ENCODE measurements around the gene ALOX12B. TPM values are rescaled to one million over a fixed set of nuclear protein-coding genes. Genes with fewer than 3 reads are reported as not detected.
"Not testable (repeated sequence)": the region's sequence is repeated elsewhere in the genome, so short reads cannot be mapped to it uniquely, and the experiment has no call there.

The ALOX12B gene
- total RNA-seq, 2 experiments from 2014 or later, result 0.20 to 0.38 TPM

DNA sequence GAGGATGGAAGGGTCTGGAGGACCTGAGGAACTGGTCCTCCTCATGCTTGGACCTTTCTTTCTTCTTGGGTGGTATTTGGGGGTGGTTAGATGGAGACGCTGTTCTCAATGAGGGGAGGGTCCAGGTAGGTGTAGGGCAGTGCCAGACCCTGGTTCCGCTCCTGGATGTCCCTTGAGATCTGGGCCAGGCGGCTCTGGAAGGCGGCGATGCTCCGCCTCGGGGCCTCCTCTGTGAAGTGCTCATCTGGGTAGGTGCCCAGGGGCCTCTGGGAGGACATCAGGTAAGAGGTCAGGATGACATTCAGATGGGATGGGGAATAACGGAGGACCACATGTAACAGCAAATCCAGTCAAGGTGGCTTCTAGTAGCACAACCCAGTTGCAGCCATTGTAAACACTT is 9.0 kb upstream of the ALOX12B start:
- peaks cover 16% of the 10 kb centered on the region for H3K4me1 Mint-ChIP-seq
- no peak overlapping the region for H3K4me3 Mint-ChIP-seq
- no peak for DNase-seq
- CTCF ChIA-PET, result no interaction called here
- POLR2A ChIA-PET, result no interaction called here
- H3K36me3 Mint-ChIP-seq (ENCODE audit: low read depth), result no peaks in the 10 kb centered on the region
- peaks cover 33% of the 10 kb centered on the region for H3K27me3 Mint-ChIP-seq
- H3K27ac Mint-ChIP-seq, result no peak overlapping the region
- no peaks in the 10 kb centered on the region for H3K9me3 Mint-ChIP-seq

DNA sequence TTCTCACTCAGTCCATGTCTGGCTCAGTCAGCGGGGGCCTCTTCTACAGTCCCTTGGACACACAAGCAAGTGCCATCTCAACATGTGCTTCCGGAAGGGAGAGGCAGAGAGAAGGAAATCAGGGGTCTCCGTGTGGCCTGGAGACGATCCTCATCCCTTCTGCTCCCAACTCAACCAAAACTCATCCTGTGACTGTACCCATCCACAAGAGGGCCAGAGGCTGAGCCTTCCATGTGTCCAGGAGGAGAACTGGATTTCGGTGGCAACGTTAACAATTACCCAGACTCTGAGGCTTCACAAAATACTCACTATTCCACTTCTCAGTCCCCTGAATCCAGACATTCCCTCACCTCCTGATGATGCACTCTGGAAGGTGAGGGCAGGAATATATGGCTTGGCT is 7.8 kb upstream of the ALOX12B start:
- no peak overlapping the region for H3K27ac Mint-ChIP-seq
- H3K9me3 Mint-ChIP-seq, result no peaks in the 10 kb centered on the region

DNA sequence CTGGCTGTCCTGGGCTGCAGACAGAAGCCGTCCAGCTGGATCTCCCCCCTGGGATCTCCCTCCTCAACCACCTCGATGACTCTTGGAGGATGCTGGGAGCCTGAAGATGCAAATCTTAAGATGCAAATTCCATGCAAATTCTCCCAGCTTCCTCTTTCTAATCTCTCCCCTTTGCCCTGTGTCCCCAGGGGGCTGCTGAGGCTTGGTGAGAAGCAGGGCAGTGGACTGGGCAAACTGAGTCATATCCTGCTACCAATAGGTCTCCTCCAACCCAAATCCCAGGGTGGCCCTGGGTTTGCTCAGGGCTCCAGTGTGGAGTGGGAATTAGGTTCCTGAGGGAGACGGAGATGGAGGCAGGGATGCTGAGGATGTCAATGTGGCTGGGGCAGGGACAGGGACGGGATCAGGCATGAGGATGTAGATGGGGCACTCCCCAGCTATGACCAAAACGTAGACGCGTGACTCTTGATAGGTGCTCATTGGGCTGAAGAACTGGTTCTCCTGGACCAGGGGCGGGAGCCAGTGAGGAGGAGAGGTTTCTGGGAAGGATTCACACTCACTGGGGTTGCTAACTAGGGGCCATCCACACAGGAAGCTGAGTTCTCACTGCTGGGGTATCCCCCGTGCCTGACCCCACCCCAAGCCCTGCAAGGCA is 3.6 kb upstream of the ALOX12B start:
- Mint-ChIP-seq H3K27ac (no peak overlapping the region), H3K4me1 (peaks cover 16% of the 10 kb centered on the region), H3K36me3 (ENCODE audit: low read depth) (no peaks in the 10 kb centered on the region), H3K27me3 (peaks cover 45% of the 10 kb centered on the region), H3K9me3 (no peaks in the 10 kb centered on the region), H3K4me3 (no peak overlapping the region)
- POLR2A ChIA-PET, result interaction anchor here (0.7 to 0.9 kb wide), 2 partner anchors 19 to 36 kb away, joined by 3 read pairs; no protein-coding TSS in a partner anchor
- no peak for DNase-seq
- CTCF ChIA-PET, result interaction anchor here (0.5 to 4.2 kb wide), 9 partner anchors 8 to 687 kb away, joined by 4 to 68 read pairs (median 5); partner anchors contain the start of genes ALOXE3 and TMEM256

More for the DNA sequence above, 7.8 kb upstream of the ALOX12B start:
- Mint-ChIP-seq H3K4me1 (peaks cover 16% of the 10 kb centered on the region), H3K4me3 (no peak overlapping the region), H3K36me3 (ENCODE audit: low read depth) (no peaks in the 10 kb centered on the region), H3K27me3 (peaks cover 40% of the 10 kb centered on the region)
- DNase-seq, result no peak
- POLR2A ChIA-PET, result no interaction called here
- CTCF ChIA-PET, result interaction anchor here (3.6 to 3.9 kb wide), 2 partner anchors 15 to 16 kb away, joined by 12 to 67 read pairs; no protein-coding TSS in a partner anchor

DNA sequence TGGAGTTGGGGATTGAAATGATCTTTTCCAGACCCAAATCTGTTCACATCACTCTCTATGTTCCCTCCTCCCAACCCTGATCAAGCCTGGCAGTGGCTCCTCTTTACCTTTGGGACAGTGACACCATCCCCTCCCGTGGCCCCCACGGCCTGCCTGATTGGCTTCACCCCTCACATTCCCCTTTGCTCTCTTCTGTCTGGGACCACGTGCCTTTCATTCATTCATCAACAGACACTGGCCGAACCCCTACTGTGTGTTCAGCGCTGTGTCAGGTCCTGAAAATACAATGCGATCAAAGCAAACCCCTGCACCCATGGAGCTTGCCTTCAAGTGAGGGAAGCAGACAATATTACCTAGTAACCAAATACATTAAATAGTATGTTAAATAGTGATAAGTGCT is 2.2 kb upstream of the ALOX12B start:
- peaks cover 32% of the 10 kb centered on the region for H3K27me3 Mint-ChIP-seq
- H3K9me3 Mint-ChIP-seq, result no peaks in the 10 kb centered on the region
- H3K4me3 Mint-ChIP-seq, result no peak overlapping the region
- POLR2A ChIA-PET, result interaction anchor here (0.9 kb wide), 1 partner anchor 30 kb away, joined by 3 read pairs; no protein-coding TSS in a partner anchor
- no peak overlapping the region for H3K27ac Mint-ChIP-seq
- peaks cover 9% of the 10 kb centered on the region for H3K4me1 Mint-ChIP-seq
- no peaks in the 10 kb centered on the region for H3K36me3 Mint-ChIP-seq (ENCODE audit: low read depth)
- no peak for DNase-seq
- CTCF ChIA-PET, result interaction anchor here (1.5 to 3.1 kb wide), 4 partner anchors 9 to 29 kb away, joined by 4 to 11 read pairs (median 6); partner anchors contain the start of gene ALOXE3

DNA sequence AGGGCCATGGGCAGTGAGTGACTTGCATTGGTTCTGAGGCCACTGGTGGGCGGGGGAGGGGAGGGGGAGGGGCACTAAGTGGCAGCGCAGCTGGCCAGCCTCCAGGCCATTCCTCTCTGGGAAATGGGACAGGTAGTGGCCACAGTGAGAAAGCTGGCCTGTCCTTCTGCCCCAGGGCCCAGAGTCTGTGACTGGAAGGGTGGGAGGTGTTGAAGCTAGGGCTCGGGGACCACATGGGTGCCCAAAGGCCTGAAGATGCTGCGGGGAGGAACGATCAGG is 375 bp upstream of the ALOX12B start:
- Mint-ChIP-seq H3K27ac (no peak overlapping the region), H3K4me1 (no peaks in the 10 kb centered on the region), H3K36me3 (ENCODE audit: low read depth) (no peaks in the 10 kb centered on the region), H3K27me3 (peaks cover 27% of the 10 kb centered on the region), H3K4me3 (no peak overlapping the region), H3K9me3 (no peaks in the 10 kb centered on the region)
- ChIA-PET POLR2A (interaction anchor here (0.8 kb wide), 1 partner anchor 44 kb away, joined by 3 read pairs; no protein-coding TSS in a partner anchor), CTCF (interaction anchor here (0.7 to 3.1 kb wide), 4 partner anchors 17 to 231 kb away, joined by 3 to 11 read pairs (median 3); partner anchors contain the start of genes ALOXE3 and NAA38)
- DNase-seq, result no peak

DNA sequence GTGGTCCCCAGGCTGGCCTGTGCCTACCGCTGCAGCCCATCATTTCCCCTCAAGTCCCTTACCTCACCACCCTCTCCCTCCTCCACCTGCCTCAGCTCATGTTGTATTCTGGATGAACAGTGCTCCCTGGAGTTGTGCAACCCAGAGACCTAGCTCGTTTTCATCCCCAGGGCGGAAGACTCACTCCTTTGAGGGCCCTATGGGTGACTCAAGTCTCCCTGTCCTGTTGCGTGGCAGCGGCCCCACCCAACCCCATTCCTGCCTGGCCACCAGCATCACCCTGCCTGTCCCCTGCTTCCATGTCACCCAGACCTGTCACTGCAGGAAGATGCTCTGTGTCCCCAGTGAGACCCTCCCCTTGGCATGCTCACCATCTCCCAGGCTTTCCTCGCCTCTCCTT is 3.3 kb downstream of the ALOX12B start:
- no peaks in the 10 kb centered on the region for H3K9me3 Mint-ChIP-seq
- DNase-seq, result no peak
- H3K27ac Mint-ChIP-seq, result no peak overlapping the region
- H3K4me3 Mint-ChIP-seq, result no peak overlapping the region
- H3K36me3 Mint-ChIP-seq (ENCODE audit: low read depth), result no peaks in the 10 kb centered on the region
- peaks cover 10% of the 10 kb centered on the region for H3K4me1 Mint-ChIP-seq
- peaks cover 7% of the 10 kb centered on the region for H3K27me3 Mint-ChIP-seq
- CTCF ChIA-PET, result interaction anchor here (2.0 to 2.9 kb wide), 3 partner anchors 9 to 26 kb away, joined by 8 to 24 read pairs (median 19); no protein-coding TSS in a partner anchor
- POLR2A ChIA-PET, result interaction anchor here (1.3 kb wide), 1 partner anchor 15 kb away, joined by 3 read pairs; no protein-coding TSS in a partner anchor

DNA sequence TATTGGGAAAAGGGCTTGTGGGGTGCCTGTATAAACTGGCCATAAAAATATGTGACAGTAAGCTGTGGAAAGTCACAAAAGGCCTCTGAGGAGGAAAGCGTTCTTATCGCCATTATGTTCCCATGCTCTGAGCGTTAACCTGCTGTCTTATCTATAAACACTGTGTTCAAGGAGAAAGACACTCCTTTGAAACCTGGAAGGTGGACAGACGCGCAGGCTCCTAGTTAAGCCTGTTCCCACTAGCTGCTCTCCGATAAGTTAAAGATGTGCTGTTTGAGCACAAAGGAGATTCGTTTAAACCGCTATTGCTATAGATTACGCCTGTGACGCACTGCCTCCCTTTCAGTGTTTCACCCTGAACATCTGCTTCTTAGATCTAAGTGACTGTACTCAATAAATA is 5.2 kb downstream of the ALOX12B start:
- Mint-ChIP-seq H3K9me3 (no peaks in the 10 kb centered on the region), H3K4me1 (peaks cover 13% of the 10 kb centered on the region), H3K27ac (no peak overlapping the region), H3K27me3 (peaks cover 3% of the 10 kb centered on the region), H3K36me3 (ENCODE audit: low read depth) (no peaks in the 10 kb centered on the region), H3K4me3 (no peak overlapping the region)
- ChIA-PET POLR2A (no interaction called here), CTCF (interaction anchor here (0.6 to 2.9 kb wide), 4 partner anchors 8 to 76 kb away, joined by 3 to 24 read pairs (median 14); no protein-coding TSS in a partner anchor)
- no peak for DNase-seq

DNA sequence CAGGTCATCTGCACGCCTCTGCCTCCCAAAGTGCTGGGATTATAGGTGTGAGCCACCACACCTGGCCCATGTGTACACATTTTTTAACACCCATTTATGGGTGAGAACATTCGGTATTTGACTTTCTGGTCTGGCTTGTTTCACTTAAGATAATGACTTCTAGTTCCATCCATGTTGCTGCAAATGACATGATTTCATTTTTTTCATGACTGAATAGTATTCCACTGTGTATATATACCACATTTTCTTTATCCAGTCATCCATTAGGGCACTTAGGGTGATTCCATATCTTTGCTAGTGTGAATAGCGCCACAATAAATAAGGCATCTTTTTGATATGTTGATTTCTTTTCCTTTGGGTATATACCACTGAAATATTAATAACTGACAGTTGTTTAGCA is 5.6 kb downstream of the ALOX12B start:
- Mint-ChIP-seq H3K27ac (no peak overlapping the region), H3K4me3 (no peak overlapping the region), H3K36me3 (ENCODE audit: low read depth) (no peaks in the 10 kb centered on the region), H3K4me1 (peaks cover 13% of the 10 kb centered on the region), H3K27me3 (peaks cover 3% of the 10 kb centered on the region), H3K9me3 (no peaks in the 10 kb centered on the region)
- CTCF ChIA-PET, result interaction anchor here (2.0 to 3.6 kb wide), 4 partner anchors 8 to 28 kb away, joined by 8 to 30 read pairs (median 22); no protein-coding TSS in a partner anchor
- DNase-seq, result no peak
- POLR2A ChIA-PET, result no interaction called here

DNA sequence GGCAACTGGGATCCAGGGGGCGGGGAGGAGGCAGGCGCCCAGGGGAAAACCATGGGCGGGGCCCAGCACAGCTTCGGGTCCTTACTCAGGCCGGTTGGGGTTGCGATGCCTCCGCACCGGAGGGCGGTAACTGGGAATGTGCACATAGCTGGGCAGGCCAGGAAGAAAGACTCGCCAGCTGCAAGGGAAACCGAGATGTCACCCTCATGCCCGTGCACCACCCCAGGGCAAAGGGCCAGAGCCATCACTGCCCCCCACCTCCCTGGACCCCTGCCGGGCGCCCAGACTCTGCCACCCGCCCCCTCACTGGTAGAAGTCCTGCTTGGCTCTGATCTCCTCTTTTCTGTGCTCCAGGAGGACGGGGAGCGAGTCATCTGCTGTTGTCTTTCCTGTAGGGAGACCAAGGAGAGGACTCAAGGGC is 6.7 kb downstream of the ALOX12B start:
- CTCF ChIA-PET, result interaction anchor here (0.7 to 3.6 kb wide), 5 partner anchors 11 to 136 kb away, joined by 3 to 30 read pairs (median 3); no protein-coding TSS in a partner anchor
- H3K4me1 Mint-ChIP-seq, result peaks cover 13% of the 10 kb centered on the region
- peaks cover 8% of the 10 kb centered on the region for H3K27me3 Mint-ChIP-seq

DNA sequence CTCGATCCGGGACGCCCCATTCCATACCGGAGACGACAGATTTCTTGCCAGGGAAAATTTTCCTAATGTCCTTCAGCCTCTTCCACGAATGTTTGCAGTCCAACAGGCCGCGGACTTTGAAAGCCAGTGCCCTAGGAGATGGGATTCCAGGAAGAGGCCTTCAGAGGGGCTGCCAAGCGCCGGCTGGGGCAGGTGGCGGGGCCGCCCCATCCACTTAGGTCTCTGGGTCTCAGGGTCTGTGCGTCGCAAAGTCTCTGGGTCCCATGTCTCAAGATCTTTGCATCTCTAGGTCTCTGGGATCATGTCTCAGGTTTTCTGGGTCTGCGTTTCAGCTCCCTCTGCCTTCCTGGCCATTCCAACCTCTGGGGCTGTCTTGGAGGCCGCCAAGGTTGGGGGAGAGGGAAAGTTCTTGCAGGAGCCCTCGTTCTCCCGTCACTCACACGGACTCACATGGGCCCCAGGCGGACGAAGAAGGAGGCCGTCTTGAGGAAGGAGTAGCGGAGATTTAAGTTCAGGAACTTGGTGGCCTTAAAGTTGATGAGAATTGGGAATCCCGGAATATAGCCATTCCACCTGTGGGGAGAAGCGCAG is 7.2 kb downstream of the ALOX12B start:
- Mint-ChIP-seq H3K4me3 (peak overlapping the region; percentile 77), H3K4me1 (peaks cover 13% of the 10 kb centered on the region), H3K27ac (peak overlapping the region; percentile 5), H3K27me3 (peaks cover 11% of the 10 kb centered on the region), H3K9me3 (no peaks in the 10 kb centered on the region), H3K36me3 (ENCODE audit: low read depth) (no peaks in the 10 kb centered on the region)
- no peak for DNase-seq
- ChIA-PET CTCF (interaction anchor here (0.9 to 3.6 kb wide), 8 partner anchors 11 to 39 kb away, joined by 3 to 30 read pairs (median 9); partner anchors contain the start of gene ALOXE3), POLR2A (interaction anchor here (1.0 kb wide), 1 partner anchor 25 kb away, joined by 3 read pairs; no protein-coding TSS in a partner anchor)

More for the DNA sequence above, 6.7 kb downstream of the ALOX12B start:
- Mint-ChIP-seq H3K27ac (no peak overlapping the region), H3K9me3 (no peaks in the 10 kb centered on the region), H3K36me3 (ENCODE audit: low read depth) (no peaks in the 10 kb centered on the region), H3K4me3 (no peak overlapping the region)
- DNase-seq, result no peak
- POLR2A ChIA-PET, result interaction anchor here (1.0 kb wide), 1 partner anchor 24 kb away, joined by 3 read pairs; no protein-coding TSS in a partner anchor

DNA sequence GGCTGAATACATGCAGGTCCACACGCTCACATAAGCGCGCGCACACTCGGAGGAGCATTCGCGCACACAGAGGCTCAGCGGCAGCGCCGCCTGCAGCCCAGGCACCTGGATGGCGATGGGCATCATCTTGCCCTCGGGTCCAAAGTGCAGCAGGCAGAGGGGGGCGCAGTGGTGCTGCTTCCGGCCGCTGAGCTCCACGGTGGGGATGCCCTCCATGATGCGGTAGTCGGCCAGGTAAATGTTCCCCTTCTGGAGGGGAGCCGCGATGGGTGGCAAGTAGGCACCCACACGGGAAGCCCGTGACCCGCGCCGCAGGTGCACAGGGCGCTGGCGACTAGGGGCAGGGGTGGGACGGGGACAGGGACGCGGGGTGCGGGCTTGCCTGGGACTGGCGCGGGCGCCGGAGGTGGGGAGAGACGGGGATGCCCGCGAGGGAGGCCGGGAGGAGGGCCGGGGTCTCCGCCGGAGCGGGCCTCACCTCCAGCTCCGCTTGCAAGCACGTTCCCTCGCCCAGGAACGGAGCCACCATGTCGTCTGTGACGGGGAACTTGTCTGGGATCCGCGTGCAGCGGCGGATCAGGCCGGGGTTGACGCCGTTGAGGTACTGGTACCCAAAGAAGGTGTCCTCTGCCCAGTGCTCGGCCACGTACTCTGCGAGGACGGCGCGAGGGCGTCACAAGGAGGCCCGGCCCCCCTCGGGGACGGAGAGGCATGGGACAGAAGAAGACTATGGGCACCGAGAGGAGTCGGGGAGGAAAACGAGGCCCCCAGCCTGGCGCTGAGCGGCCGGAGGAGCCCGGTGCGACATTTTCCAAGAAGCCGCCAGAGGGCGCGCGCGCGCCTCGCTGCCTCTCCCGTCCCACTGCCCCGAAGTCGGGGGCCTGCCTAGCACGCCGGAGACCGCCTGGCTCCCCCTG is 8.0 kb downstream of the ALOX12B start:
- CTCF ChIA-PET, result interaction anchor here (0.5 to 3.6 kb wide), 15 partner anchors 10 to 226 kb away, joined by 3 to 30 read pairs (median 4); partner anchors contain the start of genes ALOXE3 and SLC25A35
- POLR2A ChIA-PET, result interaction anchor here (1.0 kb wide), 3 partner anchors 25 to 94 kb away, joined by 3 to 4 read pairs (median 3); partner anchors contain the start of gene ALOXE3
- Mint-ChIP-seq H3K4me1 (peaks cover 18% of the 10 kb centered on the region), H3K27me3 (peaks cover 18% of the 10 kb centered on the region), H3K4me3 (peak overlapping the region; percentile 77), H3K27ac (peak overlapping the region; percentile 54), H3K36me3 (ENCODE audit: low read depth) (no peaks in the 10 kb centered on the region), H3K9me3 (no peaks in the 10 kb centered on the region)
- peak; percentile 80 for DNase-seq

DNA sequence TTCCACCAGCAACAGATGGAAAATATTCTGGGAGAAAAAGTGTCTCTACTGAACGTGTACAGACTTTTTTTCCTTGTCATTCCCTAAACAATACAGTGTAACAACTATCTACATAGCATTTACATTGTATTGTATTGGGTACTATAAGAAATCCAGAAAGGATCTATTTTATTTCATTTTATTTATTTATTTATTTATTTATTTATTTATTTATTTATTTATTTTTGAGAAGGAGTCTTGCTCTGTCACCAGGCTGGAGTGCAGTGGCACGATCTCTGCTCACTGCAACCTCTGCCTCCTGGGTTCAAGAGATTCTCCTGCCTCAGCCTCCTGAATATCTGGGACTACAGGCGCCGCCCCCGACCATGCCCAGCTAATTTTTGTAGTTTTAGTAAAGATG is 9.6 kb downstream of the ALOX12B start:
- DNase-seq; H3K9me3 Mint-ChIP-seq; H3K27ac Mint-ChIP-seq; H3K36me3 Mint-ChIP-seq (ENCODE audit: low read depth); H3K4me3 Mint-ChIP-seq: not testable (repeated sequence)
- Mint-ChIP-seq H3K27me3 (peaks cover 33% of the 10 kb centered on the region), H3K4me1 (peaks cover 33% of the 10 kb centered on the region)
- ChIA-PET POLR2A (interaction anchor here (0.9 kb wide), 1 partner anchor 218 kb away, joined by 3 read pairs; the partner anchor contains the start of gene SLC25A35), CTCF (interaction anchor here (2.4 to 3.6 kb wide), 4 partner anchors 8 to 41 kb away, joined by 9 to 30 read pairs (median 15); partner anchors contain the start of gene ALOXE3)

Data from activated CD4-positive, alpha-beta memory T cell treated with anti-CD3 and anti-CD28 coated beads, Interleukin-2, amount 10 ng/mL, durations not matched to agents 7 days and 5 days (primary cell).